Gastrocnemius medialis (tissue), 4 donors: ENCODE measurements around the gene STMND1. TPM values are rescaled to one million over a fixed set of nuclear protein-coding genes. Genes with fewer than 3 reads are reported as not detected.

ENCODE experiments used
- ATAC-seq, 2 donors: fragments of 150-250 bp; one replicate each; pipeline ENCODE4 v1.9.1; 2016
- DNase-seq, 2 donors: peaks; one replicate each; pipeline ENCODE4 v3.0.0-alpha.2; 2019
- H3K27ac ChIP-seq, 4 donors: fragments of 200-600 bp; sonication (generic); 1 replicate in 1 of 4; 2 replicates in 3 of 4; pipeline ENCODE4 v1.5.1; 2016 to 2018; ENCODE audit warnings: mild to moderate bottlenecking in 2 of 4, moderate library complexity in 1 of 4
- H3K27me3 ChIP-seq, 3 donors: fragments of 200-600 bp; sonication (generic) in 2 of 3; 1 replicate in 1 of 3; 2 replicates in 2 of 3; pipeline versions ENCODE4 v1.5.1 to v1.6.0; 2016 to 2019; ENCODE audit warnings: mild to moderate bottlenecking in 1 of 3, moderate library complexity in 1 of 3
- H3K36me3 ChIP-seq, 2 donors: fragments of 200-600 bp; sonication (generic) in 1 of 2; one replicate each; pipeline ENCODE4 v1.5.1; 2017 to 2018
- H3K4me1 ChIP-seq, 2 donors: fragments of 200-600 bp; sonication (generic) in 1 of 2; one replicate each; pipeline ENCODE4 v1.5.1; 2016 to 2017; ENCODE audit warnings: mild to moderate bottlenecking in 2 of 2
- H3K4me3 ChIP-seq, 4 donors: fragments of 200-600 bp; sonication (generic) in 3 of 4; 1 replicate in 1 of 4; 2 replicates in 3 of 4; pipeline ENCODE4 v1.5.1; 2016 to 2019; ENCODE audit warnings: mild to moderate bottlenecking in 2 of 4
- H3K9me3 ChIP-seq, 3 donors: fragments of 200-600 bp; sonication (generic) in 2 of 3; 1 replicate in 1 of 3; 2 replicates in 2 of 3; pipeline ENCODE4 v1.5.1; 2016 to 2019
- POLR2A ChIP-seq, 2 donors: fragments of 450-650 bp; IDR thresholded peaks; one replicate each; pipeline ENCODE4 v1.6.1; 2017; ENCODE audit warnings: antibody characterized with exemption in 2 of 2, mild to moderate bottlenecking in 2 of 2, moderate library complexity in 2 of 2
- in situ Hi-C, 4 donors: fragments of 200-750 bp; cut with MboI; loops; one replicate each; pipeline versions ENCODE4 v1.15.0 to v1.8.0; 2017; ENCODE audit warnings: low sequenced_read_pairs in 4 of 4
- intact Hi-C: fragments of 100-400 bp; cut with DNase I; formaldehyde crosslinking; loops from one replicate; pipeline ENCODE4 v1.15.1; 2023; ENCODE audit warnings: low total_unique reads
- total RNA-seq, 4 donors: library from RNA; depleted of rRNA; stranded (reverse); fragments of >200 nt; gene quantifications; one replicate each; pipeline versions ENCODE4 v1.1.0 to v1.2.3, GENCODE V29; 2016
- TF ChIP-seq, protein P1 (sequence below), 5 experiments: fragments of 450-650 bp in 3 of 5; fragments of 200-600 bp in 2 of 5; sonication (generic) in 2 of 5; IDR thresholded peaks in 4 of 5; conservative IDR thresholded peaks in 1 of 5; 1 replicate in 4 of 5; 2 replicates in 1 of 5; pipeline ENCODE4 v1.5.1; 2016 to 2019; ENCODE audit warnings: antibody characterized with exemption in 5 of 5, mild to moderate bottlenecking in 3 of 5, moderate library complexity in 3 of 5

The STMND1 gene
- total RNA-seq, 4 donors from 2014 or later, result not detected

- Histone ChIP-seq H3K36me3 (no peaks in the 10 kb centered on the region), H3K27me3 (no peaks in the 10 kb centered on the region), H3K4me1 (no peaks in the 10 kb centered on the region), H3K9me3 (no peaks in the 10 kb centered on the region), H3K4me3 (no peak overlapping the region), H3K27ac (no peak overlapping the region)
- TF ChIP-seq POLR2A (IDR thresholded peaks at IDR 0.05), result no peak
- TF ChIP-seq, protein P1, sequence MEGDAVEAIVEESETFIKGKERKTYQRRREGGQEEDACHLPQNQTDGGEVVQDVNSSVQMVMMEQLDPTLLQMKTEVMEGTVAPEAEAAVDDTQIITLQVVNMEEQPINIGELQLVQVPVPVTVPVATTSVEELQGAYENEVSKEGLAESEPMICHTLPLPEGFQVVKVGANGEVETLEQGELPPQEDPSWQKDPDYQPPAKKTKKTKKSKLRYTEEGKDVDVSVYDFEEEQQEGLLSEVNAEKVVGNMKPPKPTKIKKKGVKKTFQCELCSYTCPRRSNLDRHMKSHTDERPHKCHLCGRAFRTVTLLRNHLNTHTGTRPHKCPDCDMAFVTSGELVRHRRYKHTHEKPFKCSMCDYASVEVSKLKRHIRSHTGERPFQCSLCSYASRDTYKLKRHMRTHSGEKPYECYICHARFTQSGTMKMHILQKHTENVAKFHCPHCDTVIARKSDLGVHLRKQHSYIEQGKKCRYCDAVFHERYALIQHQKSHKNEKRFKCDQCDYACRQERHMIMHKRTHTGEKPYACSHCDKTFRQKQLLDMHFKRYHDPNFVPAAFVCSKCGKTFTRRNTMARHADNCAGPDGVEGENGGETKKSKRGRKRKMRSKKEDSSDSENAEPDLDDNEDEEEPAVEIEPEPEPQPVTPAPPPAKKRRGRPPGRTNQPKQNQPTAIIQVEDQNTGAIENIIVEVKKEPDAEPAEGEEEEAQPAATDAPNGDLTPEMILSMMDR (IDR thresholded peaks at IDR 0.05 in 4 of 5, conservative IDR thresholded peaks at IDR 0.05 in 1 of 5), result no peak
- in situ Hi-C loops, result no loop called here
- intact Hi-C loops, result no loop called here
- ATAC-seq, result no peak
- DNase-seq, result no peak
Observed at GRCh38 chr6:17115251-17116116, 13.6 kb downstream of the STMND1 start.

DNA sequence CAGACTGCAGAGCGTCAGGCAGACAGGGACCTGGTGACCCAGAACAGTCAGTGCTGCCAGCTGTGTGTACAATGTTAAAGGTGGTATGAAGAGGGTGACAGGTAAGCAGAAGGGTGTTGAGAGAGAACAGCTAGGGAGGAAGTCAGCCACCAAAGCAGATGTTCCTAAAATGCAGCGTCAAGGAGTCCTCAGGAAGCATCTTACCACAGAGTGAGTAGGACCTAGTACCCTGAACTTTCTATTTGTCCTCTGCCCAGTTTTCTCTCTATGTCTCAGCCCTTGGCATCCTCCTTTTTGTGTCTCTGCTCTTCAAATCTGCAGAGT, 14.2 kb downstream of the STMND1 start:
- H3K36me3 ChIP-seq, result no peaks in the 10 kb centered on the region
- H3K9me3 ChIP-seq, result no peaks in the 10 kb centered on the region
- DNase-seq (no peak), ATAC-seq (no peak)
- H3K4me3 ChIP-seq, result no peak overlapping the region
- intact Hi-C loops, result no loop called here
- H3K27ac ChIP-seq, result no peak overlapping the region
- no peaks in the 10 kb centered on the region for H3K4me1 ChIP-seq
- TF ChIP-seq POLR2A (IDR thresholded peaks at IDR 0.05), result no peak
- TF ChIP-seq, protein P1 (IDR thresholded peaks at IDR 0.05 in 4 of 5, conservative IDR thresholded peaks at IDR 0.05 in 1 of 5), result no peak
- in situ Hi-C loops, result no loop called here
- no peaks in the 10 kb centered on the region for H3K27me3 ChIP-seq

- intact Hi-C loops, result no loop called here
- no peak for ATAC-seq
Observed at GRCh38 chr6:17120019-17120418, 18.2 kb downstream of the STMND1 start.

GRCh38 chr6:17125407-17125806, 23.6 kb downstream of the STMND1 start:
- no peak for DNase-seq
- Histone ChIP-seq H3K4me3 (no peak overlapping the region), H3K27me3 (peaks cover 0 to 3% (median 0%) of the 10 kb centered on the region in 3 donors), H3K27ac (no peak overlapping the region), H3K4me1 (no peaks in the 10 kb centered on the region), H3K9me3 (no peaks in the 10 kb centered on the region), H3K36me3 (no peaks in the 10 kb centered on the region)
- ATAC-seq, result no peak
- intact Hi-C loops, result no loop called here
- in situ Hi-C loops, result no loop called here
- no peak for TF ChIP-seq POLR2A (IDR thresholded peaks at IDR 0.05)
- TF ChIP-seq, protein P1 (IDR thresholded peaks at IDR 0.05 in 4 of 5, conservative IDR thresholded peaks at IDR 0.05 in 1 of 5), result no peak

More at GRCh38 chr6:17120019-17120418, 18.2 kb downstream of the STMND1 start:
- no peaks in the 10 kb centered on the region for H3K27me3 ChIP-seq
- H3K4me1 ChIP-seq, result no peaks in the 10 kb centered on the region
- in situ Hi-C loops, result no loop called here
- no peaks in the 10 kb centered on the region for H3K9me3 ChIP-seq
- DNase-seq, result no peak
- TF ChIP-seq POLR2A (IDR thresholded peaks at IDR 0.05), result no peak
- TF ChIP-seq, protein P1 (IDR thresholded peaks at IDR 0.05 in 4 of 5, conservative IDR thresholded peaks at IDR 0.05 in 1 of 5), result no peak
- no peak overlapping the region for H3K4me3 ChIP-seq
- H3K27ac ChIP-seq, result no peak overlapping the region
- H3K36me3 ChIP-seq, result no peaks in the 10 kb centered on the region
